HG03457 (cell line): ENCODE measurements around the gene KMT2C.

ENCODE experiments used
- ATAC-seq: cut with Tn5 transposase; IDR thresholded peaks from one replicate; pipeline ENCODE4 v1.9.1; 2021; ENCODE audit warnings: moderate number of reproducible peaks; ENCODE audit not compliant: unreplicated experiment

Gene KMT2C

DNA sequence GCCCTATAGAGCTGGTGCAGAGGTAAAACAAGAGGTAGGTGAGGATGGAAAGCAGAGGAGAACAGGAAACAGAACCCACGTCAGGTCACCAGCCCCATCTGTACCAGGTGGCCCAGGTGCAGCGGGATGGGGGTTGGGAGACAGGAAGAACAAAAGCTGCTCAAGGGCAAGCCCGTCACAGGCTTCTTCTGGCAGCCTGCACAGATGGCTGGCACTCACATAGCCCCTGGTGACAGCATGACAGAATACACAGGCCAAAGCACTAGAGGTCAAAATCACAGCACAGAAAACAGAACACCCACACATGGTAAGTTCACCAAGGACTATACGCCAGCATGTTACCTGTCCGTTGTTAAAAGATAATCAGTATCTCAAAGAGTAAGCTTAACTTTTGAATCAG is 283.5 kb downstream of the KMT2C start:
- ATAC-seq, result no peak

DNA sequence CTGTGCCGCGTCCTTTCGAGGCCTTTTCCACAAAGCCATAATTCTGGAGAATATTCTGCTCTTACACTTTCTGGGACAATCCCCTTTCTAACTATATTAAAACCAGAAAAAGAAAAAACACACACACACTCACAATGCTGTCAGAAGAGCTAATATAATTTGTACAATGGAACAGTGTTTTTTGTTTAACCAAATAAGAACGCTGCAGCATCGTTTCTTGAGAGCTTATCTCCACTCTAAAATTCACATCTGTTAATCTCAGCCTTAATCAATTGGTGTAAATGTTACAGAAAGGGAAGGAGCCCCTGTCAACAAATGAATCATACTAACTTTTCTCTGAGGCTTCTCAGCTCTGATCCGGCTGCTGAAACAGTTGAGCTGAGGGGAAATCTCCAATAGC is 286.4 kb downstream of the KMT2C start:
- no peak for ATAC-seq

DNA sequence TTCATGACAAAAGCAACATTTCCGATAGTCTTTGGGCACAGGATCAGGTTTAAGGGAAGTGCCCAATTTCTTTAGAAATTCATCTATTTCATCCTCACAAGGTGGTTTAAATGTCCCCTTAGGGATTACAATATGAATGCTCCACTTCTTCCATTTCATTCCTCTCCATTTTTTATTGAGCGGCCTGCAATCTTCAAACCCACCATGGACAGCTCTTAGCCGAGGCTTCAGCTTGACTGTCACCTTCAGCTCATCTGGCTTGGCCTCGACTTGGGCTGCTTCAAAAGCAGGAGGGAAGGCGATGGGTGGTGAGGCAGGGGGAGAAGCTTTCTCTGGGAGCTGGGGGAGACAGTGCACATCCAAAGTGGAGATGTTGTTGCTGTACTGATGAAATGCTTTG is 287.1 kb downstream of the KMT2C start:
- ATAC-seq, result no peak

DNA sequence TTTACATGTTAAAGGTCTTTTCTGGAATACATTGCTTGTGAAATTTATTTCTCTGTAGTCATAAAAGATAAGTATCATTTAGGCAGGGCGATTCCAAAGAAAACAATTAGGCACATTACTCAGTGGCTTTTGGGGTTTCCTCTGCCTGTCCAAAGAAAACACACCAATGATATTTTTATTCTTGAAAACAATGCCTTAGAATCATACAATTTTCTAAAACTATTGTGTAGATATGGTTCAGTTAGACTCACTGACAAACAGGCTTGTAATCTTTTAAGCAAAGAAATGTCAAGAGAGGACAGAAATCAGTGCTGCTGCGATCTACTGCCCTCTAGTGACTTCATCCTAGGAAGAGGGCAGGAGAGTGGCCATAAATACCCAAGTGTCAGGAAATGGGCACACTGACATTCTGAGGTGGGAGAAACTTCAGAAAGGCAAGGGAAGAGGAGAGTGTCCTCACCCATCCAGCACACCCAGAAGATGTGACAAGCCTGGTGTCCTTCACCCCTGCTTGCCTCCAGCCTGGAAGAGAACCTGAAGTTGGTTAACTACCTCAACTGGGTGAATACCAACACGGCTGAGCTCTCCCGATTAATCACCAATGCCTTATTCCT is 289.8 kb downstream of the KMT2C start:
- ATAC-seq, result no peak

DNA sequence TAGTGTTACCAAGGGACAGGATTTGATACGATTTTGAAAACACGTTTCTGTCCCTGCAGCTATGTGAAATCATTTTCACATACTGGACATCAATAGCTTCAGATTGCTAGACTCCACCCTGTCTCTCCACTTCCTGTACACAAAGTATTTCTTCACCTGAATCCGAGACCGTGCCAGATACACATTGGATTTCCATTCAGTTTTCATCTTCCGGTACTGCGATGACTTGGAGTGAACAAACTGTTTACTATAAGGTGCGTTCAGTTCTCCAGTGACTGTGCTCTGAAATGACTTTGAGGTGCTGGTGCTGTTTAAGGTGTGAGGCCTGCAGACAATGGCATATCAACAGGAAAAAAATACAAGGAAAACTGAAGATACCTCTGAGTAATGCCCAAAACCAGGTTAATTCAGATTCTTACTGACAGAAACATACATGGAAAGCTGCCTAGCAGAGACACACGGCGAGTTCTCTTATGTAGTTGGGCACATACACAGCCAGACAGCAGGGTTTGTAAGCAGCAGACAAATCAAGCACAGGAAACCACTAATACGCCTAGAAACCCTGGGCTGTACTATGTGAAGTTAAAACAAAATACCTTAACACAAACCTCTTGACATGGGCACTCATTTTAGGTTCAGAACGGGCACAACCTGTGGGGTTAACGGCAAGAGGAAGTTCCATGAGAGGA is 291.1 kb downstream of the KMT2C start:
- ATAC-seq, result no peak

DNA sequence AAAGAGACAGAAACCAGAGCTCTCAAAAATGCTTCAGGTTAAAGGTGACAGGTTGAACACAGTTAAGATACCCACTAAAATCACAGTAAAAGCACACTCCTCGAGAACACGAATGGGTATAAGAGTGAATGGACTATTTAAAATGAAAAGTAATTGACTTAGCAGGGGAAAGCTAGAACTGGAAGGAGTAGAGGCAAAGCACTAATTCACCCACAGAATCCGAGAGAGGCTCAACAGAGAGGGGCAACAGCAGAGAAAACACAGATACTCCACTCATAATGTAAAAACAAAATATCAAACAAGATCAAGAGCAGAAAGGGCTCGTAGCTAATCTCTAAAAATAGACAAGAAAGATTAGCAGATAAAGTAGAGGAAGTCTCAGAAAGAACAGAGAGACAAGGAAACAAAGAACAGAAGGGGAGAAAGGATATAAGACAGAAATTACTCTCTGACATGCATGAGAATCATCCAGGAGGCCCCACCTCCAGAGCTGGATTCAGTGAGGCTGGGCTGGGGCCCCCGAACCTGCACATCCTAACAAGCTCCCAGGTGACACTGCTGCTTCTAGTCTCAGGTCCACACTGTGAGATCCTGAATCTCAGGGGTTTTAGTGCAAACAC is 292.7 kb downstream of the KMT2C start:
- ATAC-seq, result no peak

DNA sequence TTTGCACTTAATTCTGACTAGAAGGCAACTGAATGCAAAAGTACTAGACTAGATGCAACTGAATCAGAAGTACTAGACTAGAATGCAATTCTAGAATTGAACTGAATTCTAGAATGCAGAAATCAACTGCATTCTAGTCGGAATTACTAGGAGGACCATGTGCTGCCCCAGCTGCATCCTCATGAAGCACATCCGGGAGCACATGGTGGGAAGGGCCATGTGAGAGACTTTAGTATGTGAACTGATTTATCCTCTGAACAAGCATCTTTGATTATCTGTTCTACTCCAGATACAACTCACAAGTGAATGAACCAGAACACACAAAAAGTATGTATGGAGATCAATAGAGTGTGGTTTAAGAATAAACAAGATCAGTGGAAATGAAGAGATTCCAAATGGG is 295.2 kb downstream of the KMT2C start:
- ATAC-seq, result no peak

DNA sequence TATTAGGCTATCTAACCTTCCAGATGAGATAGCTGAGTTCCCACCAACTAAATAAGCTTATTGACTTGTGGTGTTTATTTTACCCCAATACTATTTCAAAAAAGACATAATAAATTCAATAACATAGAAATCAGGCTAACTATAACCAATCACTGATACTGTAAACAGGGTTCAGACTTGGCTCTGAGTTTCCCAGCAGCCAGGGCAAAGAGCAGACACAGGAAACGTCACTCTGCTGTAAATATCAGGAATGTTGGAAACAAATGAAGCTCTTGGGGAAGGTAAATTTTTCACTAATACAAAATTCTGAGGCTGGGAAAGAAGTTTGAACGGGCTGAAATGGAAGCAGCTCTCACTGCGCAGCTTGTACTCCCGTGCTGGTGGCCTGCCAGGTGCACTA is 295.7 kb downstream of the KMT2C start:
- ATAC-seq, result no peak

DNA sequence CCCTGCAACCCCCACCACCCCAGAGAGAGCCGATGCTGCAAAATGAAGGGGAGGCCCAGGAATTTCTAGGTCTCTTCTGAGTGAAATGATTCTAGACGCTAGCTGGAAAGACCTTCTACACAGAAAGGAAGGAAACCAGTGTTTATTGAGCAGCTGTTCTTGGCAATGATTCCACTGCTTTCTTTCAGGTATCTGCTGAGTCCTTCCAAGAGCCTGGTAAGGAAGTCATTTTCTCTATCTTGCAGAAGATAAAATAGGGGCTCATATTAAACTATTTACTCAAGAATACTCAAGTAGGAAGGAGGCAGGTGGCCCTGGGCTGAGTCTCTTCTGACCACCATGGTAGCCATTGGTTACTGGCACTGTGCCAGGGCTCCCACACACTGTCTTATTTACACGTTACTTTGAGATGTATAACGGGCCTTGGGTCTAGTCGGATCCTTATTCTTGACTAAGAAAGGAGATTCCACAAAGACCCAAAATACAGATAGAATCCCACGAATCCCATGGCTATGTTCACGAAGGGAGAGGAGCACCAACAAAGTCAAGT is 298.3 kb downstream of the KMT2C start:
- no peak for ATAC-seq

DNA sequence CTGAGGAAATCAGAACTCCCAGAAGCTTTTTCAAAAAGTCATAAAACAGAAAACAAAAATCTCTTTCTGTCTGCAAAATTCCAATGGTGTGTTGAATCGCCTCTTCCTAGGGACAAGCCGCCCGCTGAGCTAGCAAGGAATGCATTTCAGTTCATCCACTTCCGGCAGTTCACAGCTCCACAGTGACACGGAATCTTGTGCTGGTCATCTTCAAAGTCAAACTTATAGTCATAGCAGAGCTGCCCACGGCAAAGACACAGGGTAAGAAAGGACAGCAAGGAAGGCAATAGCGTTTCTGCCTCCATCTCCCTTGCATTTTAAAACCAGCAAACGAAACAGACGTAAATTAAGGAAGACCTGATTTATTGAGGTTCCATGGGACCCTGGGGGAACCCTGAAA is 299.1 kb downstream of the KMT2C start:
- ATAC-seq, result no peak

DNA sequence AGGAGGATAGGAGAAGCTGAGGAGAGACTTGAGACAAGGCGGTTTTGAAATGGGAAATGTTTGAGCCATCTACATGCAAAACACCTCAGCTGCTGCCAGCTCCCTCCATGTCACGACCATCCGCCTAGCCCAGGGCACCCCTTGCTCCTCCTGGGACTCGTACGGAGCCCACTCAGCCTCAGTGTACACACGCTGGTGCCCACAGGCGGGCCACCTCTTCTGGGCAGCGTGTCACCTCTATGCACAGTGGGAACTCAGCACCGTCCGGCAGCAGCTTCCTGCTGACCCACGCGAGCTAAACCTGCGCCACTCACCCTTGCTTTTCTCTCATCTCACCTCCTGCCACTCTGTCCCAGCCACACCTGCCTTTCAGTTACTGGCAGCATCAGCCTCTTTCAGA is 302.0 kb downstream of the KMT2C start:
- no peak for ATAC-seq

DNA sequence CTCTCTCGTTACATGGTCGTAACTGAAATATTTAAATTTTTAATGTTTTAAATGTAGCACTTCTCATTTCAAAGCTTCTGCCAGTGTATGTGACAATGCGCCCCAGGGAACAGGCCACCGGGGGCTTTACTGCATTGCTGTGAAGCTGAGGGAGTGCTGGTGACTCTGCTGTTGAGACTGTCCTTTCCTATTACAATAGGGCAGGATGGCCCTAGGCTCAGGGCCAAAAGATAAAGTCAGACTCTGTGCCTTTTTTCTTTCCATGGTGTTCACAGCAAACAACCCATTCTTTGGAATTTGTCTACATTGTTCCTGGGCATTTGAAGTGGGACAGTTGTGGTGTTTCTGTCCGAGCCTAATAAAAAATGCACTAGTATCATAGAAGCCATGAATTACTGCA is 303.0 kb downstream of the KMT2C start:
- ATAC-seq, result no peak

DNA sequence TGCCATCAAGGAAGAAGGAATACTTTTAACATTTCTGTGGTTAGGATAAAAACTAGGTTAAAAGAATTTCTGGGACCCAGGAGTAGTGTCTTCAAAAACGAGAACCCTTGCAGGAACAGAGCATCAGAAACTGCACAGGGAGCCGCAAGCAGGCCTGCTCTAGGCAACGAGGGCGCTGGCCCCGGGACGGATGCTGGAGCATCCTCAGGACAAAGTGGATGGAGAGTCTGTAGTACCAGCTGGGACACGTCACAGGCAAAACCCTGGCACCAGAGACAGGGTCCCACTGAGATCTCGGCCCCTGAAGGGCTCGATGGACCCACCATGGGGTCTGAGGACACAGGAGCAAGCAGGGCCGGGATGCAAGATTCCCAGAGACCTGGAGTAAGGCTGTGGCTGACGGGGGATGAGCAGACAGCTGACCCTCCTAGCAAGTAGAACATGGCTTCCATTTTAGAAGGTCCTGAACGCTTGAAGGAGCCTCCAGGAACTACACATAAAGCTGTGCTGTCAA is 303.8 kb downstream of the KMT2C start:
- no peak for ATAC-seq

DNA sequence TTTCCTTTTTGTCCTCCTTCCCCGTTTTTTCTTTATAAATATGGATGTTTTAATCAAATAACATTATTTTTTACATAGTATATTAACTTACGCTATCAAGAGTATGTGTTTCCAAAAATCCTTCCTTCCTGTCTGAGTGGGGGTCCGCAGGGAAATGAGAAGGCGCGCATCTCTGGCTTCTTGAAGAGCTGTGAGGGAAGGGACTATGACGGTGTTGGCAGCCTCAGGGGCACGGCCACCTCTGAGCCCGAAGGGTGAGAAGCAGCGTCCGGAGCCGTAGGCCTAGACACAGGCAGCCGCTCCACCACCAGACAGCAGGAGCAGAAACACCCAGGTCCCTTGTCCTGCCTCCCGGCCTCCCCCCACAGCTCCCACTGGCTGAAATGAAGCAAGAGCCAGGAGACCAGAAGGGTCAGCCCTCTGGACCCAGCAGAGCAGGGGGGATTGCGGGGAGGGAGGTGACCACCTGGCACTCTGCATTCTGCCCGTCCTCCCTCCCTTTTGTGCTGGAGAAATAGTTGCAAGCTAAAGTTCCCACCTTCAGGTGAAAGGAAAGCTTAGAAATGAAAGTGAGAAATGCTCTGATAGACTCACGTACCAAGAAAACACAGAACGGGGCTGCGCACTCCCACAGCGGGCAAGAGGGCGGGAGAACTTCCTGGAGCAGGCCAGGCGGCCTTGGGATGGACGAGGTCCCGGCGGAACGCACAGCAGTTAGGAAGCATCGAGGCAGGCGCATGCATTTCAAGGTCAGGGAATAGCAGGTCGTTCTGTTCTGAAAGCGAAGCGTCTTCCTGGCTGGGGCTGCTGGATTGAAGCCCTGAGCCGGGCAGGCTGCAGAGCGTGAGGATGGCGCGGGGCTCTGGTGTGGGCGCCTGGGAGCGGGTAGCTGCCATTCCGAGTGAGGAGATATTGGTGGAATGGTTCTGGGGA is 304.9 kb downstream of the KMT2C start:
- ATAC-seq, result no peak

DNA sequence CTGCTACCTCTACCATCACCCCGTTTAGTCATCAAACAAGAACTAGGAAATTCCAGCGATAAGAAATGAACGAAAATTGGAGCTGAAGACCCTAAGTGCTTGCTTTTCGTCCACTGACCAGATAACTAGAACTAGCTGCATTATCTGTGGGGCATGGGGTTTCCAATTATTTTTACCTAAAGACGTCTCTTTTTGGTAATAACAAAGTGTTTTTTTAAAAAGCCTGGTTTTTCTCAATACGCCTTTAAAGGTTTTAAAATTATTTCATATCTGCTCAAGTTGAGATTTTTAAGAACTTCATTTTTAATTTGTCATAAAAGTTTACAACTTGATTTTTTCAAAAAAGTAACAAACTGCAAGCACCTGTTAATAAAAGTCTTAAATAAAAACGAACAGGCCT is 306.1 kb downstream of the KMT2C start:
- ATAC-seq, result no peak

DNA sequence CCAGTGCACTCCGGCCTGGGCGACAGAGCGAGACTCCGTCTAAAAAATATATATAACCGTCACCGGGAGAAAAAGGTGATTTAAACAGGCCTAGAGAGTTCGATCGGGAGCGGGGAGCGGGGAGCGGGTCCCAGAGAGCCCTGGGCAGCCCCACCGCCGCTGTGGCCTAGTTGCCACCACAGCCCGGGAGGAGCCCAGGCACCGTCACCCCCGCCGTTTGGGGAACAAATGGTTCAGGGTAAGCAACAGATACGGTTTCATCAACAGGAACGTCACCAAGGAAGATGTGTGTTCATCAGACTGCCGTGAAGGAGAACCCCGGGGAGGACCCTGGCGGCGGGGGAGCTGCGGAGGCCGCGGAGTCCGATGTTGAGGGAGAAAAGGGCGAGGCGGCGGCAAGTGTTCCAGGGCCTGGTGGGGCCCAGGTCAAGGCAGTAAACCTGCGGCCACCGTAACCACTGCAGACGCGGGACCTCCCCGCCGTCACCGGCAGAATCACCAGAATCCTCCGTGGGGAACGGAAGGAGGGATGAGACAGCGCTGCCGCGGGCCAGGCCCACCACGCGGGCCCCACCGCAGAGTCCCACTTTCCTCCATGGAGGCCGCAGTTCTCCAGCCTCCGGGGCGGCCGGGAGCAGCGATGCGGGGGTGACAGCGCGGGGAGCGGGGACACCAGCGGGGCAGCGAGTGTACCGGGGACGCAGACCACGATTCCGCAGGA is 306.9 kb downstream of the KMT2C start:
- ATAC-seq, result no peak

DNA sequence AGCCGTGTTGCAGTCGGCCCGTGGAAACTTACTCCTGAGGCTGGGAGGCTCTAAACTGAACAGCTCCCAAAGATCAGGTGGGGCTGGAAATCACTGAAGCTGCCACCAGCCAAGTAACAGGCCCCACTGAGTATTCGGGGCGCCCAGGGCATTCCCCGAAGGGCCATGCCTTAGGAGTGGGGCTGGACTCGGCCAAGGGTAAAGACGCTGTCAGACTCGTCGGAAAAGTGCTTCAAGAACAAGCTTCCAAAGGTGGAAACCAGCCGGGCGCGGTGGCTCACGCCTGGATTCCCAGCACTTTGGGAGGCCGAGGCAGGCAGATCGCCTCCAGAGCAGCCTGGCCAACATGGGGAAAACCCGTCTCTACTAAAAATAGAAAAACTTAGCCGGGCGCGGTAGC is 307.6 kb downstream of the KMT2C start:
- no peak for ATAC-seq

DNA sequence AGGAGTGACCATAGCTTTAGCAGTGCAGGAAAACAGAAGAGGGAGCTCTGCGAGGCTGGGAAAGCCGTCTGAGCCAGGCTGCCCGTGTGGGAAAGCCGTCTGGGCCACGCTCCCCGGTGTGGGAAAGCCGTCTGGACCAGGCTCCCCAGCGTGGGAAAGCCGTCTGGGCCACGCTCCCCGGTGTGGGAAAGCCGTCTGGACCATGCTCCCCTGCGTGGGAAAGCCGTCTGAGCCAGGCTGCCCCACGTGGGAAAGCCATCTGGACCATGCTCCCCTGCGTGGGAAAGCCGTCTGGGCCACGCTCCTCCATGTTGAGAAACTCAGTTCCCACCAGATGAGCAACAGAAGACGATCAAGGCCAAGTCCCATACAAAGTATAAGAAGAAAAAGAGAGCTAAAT is 308.6 kb downstream of the KMT2C start:
- no peak for ATAC-seq

DNA sequence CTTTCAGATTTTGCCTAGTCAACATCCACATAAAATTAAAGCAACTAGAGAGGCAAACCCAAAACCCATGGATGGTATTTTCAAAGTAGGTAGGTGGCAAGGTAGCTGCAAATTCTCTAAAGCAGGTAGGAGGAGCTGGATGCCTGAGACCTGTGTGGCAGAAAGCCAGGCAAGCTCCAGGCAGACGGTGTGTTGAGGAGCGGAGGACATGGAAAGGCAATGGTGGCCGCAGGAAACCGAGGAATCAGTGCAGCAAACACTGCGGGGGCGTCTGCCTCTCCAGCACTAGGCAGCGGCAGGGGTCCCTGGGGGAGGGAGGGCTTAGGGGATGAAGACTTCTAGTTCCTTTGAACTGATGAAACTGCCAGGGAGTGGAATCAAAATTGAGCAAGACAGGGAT is 309.1 kb downstream of the KMT2C start:
- no peak for ATAC-seq

DNA sequence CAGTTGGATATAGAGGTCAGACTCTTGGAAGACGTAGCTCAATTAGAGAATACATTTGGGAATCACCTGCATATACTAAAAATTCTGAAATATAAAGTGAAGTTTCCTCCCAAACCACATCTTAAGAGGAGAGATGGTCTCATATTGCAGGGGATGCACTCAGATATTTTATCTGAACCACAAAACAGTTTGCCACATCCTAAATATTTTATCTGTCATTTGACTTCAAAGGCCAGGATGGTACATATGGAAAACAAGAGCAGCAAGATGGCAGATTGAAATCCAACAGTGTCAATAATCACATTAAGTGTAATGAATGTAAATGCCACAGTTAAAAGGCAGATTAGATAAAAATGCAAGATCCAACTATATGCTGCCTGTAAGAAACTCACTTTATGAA is 313.3 kb downstream of the KMT2C start:
- no peak for ATAC-seq
